ENCODE measurements around the gene FXR2.

DNA sequence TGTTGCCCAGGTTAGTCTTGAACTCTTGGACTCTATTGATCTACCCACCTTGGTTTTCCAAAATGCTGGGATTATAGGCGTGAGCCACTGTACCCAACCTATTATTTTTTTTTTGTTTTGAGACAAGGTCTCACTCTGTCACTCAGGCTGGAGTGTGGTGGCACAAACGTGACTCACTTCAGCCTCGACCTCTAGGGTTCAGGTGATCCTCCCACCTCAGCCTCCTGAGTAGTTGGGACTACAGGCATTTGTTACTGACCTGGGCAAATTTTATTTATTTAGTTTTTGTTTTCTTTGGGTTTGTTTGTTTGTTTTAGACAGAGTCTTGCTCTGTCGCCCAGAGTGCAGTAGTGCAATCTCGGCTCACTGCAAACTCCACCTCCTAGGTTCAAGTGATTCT is 9.0 kb upstream of the FXR2 start:
- TF ChIP-seq CTCF (conservative IDR thresholded peaks at IDR 0.05; ENCODE audit: low read length) (no peak), EZH2phosphoT487 (IDR thresholded peaks at IDR 0.05; ENCODE audit: borderline replicate concordance, low read depth, low read length) (no peak)
